Aorta (tissue), 5 donors: ENCODE results near the gene STIP1. TPM values are rescaled to one million over a fixed set of nuclear protein-coding genes. Genes with fewer than 3 reads are reported as not detected.
"Not testable (repeated sequence)": the region's sequence is repeated elsewhere in the genome, so short reads cannot be mapped to it uniquely, and the experiment has no call there.

Experiments
- ATAC-seq: fragments of 200-7000 bp; cut with Tn5 transposase; one replicate; pipeline ENCODE4 v1.9.1; 2022; ENCODE audit warnings: moderate library complexity; ENCODE audit not compliant: low FRiP score
- DNase-seq, 2 donors: peaks; one replicate each; pipeline ENCODE4 v3.0.0-alpha.2; 2020
- H3K27ac ChIP-seq, 2 donors: one replicate each; pipeline ENCODE4 v1.5.1; 2013; ENCODE audit warnings: low read length in 2 of 2, mild to moderate bottlenecking in 2 of 2, moderate library complexity in 2 of 2, control low read depth in 1 of 2, inconsistent platforms in 1 of 2, low read depth in 1 of 2
- H3K27me3 ChIP-seq, 2 donors: one replicate each; pipeline ENCODE4 v1.6.1; 2013; ENCODE audit warnings: control low read depth in 1 of 2, low read length in 1 of 2, mild to moderate bottlenecking in 1 of 2, moderate library complexity in 1 of 2; ENCODE audit not compliant: insufficient read depth in 2 of 2, control insufficient read depth in 1 of 2
- H3K36me3 ChIP-seq, 2 donors: one replicate each; pipeline ENCODE4 v1.6.1; 2013; ENCODE audit warnings: control low read depth in 1 of 2, low read length in 1 of 2, mild to moderate bottlenecking in 1 of 2; ENCODE audit not compliant: insufficient read depth in 2 of 2, control insufficient read depth in 1 of 2
- H3K4me1 ChIP-seq, 2 donors: one replicate each; pipeline ENCODE4 v1.6.1; 2013; ENCODE audit warnings: low read length in 2 of 2, control low read depth in 1 of 2, mild to moderate bottlenecking in 1 of 2, moderate library complexity in 1 of 2; ENCODE audit not compliant: insufficient read depth in 2 of 2, control insufficient read depth in 1 of 2
- H3K4me3 ChIP-seq, 2 donors: one replicate each; pipeline ENCODE4 v1.5.1; 2013; ENCODE audit warnings: low read length in 2 of 2, control low read depth in 1 of 2, mild to moderate bottlenecking in 1 of 2
- H3K9me3 ChIP-seq: one replicate; pipeline ENCODE4 v1.6.1; 2013; ENCODE audit warnings: mild to moderate bottlenecking, low read length; ENCODE audit not compliant: control insufficient read depth
- WGBS, 2 donors: extraction: QIAGEN DNeasy Blood & Tissue Kit; methylation state at CpG; one replicate each; pipeline ENCODE4 v1.1.7; 2013; 5-methylcytosine and 5-hydroxymethylcytosine counted together
- intact Hi-C, 2 donors: fragments of 100-400 bp; cut with DNase I; formaldehyde crosslinking; loops; one replicate each; pipeline versions ENCODE4 v1.14.2 to v1.15.0; 2022
- polyA plus RNA-seq, 2 donors: library from polyadenylated mRNA; stranded (reverse); fragments of 200-250 nt; gene quantifications; one replicate each; pipeline ENCODE4 v1.2.3, GENCODE V29; 2013
- total RNA-seq, 2 donors: library from RNA; stranded (reverse); fragmentation: NEBNext Ultra II Directional; extraction: Animal tissue kit (Norgen Biotek cat#: 25700); gene quantifications; one replicate each; pipeline ENCODE4 v1.2.1, GENCODE V29; 2021
- donor health status: healthy with polysubstance abuse.
- donor health status: Bipolar disorder and iron deficiency.
- donor health status: DM: no; HTN: no; CAD: no.
- donor health status: DM: no; HTN: no; CAD: no.
- donor health status: DM: yes; HTN: yes; CAD: no.

The STIP1 gene
- total and polyA plus RNA-seq, 4 donors = 31.0 to 111 (median 54.2) TPM

DNA sequence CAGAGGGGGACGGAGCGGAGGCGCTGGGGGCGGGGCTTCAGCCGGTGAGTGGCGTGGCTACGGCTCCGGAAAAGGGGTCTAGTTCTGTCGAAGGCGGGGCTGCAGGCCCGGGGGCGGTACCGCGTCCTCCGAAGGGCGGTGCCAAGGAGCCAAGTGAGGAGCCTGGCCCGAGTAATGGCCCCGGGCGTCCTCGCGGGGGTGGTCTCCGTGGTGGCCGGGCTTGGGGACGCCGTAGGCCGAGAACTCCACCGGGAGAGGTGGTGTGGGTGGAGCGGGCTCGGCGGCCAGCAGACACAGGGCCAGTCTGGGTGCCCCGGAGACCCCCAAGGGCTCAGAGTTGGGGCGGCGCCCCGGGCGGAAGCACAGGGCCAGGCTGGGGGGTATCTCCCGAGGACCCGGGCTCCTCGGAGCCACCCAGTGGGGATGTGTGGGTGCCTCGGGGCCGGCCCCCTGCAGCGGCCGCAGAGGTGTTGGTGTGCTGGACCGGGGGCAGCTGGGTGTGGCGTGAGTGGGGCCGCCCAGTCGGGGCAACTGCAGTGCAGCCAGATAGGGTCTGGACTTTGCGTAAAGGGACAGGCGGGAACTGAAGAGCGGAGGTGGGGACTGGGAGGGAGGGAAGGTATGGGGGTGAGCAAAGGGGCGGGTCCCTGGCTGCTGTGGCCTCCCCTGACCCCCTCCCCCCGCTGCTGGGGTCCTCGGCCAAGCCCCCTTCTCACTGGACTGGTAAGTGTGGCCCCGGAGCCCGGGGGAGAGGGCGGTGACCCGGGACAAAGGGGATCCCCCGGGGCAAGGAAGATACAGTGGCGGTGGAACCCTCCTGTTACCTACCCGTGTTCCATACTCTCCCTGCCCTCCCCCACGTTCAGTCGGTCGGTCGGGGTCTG is 55.8 kb downstream of the STIP1 start:
- Histone ChIP-seq H3K4me1 (no peaks in the 10 kb centered on the region), H3K9me3 (no peaks in the 10 kb centered on the region), H3K36me3 (peaks cover 0 to 2% of the 10 kb centered on the region in 2 donors), H3K4me3 (peak overlapping the region; percentile 74 to 84), H3K27me3 (no peaks in the 10 kb centered on the region), H3K27ac (peak overlapping the region in 1 of 2 donors; percentile 30)
- ATAC-seq (peak; percentile 3), DNase-seq (peak in 1 of 2 donors; percentile 78)
- 1% methylated on average over 48 to 63 of the region's 63 CpGs for whole genome bisulfite sequencing, 2 donors
- intact Hi-C loops = loop anchor here in 1 of 2 donors (1.0 kb wide), 1 partner anchor 29 kb away; no protein-coding TSS in a partner anchor

- intact Hi-C loops = no loop called here
- Histone ChIP-seq H3K4me1 (no peaks in the 10 kb centered on the region), H3K27me3 (no peaks in the 10 kb centered on the region), H3K36me3 (no peaks in the 10 kb centered on the region), H3K4me3 (no peak overlapping the region), H3K9me3 (no peaks in the 10 kb centered on the region), H3K27ac (no peak overlapping the region)
- WGBS, 2 donors = 79 to 81% methylated on average over 8 of the region's 8 CpGs
- DNase-seq = no peak
- ATAC-seq = no peak
Measured at GRCh38 chr11:64243236-64243854, 57.4 kb downstream of the STIP1 start.

- Histone ChIP-seq H3K4me1 (no peaks in the 10 kb centered on the region), H3K36me3 (no peaks in the 10 kb centered on the region), H3K27me3 (no peaks in the 10 kb centered on the region), H3K9me3 (no peaks in the 10 kb centered on the region), H3K27ac (no peak overlapping the region), H3K4me3 (no peak overlapping the region)
- ATAC-seq (no peak), DNase-seq (no peak)
- intact Hi-C loops = no loop called here
- 31 to 53% methylated on average over 5 of the region's 5 CpGs for WGBS, 2 donors
Measured at GRCh38 chr11:64244107-64244506, 58.1 kb downstream of the STIP1 start.

DNA sequence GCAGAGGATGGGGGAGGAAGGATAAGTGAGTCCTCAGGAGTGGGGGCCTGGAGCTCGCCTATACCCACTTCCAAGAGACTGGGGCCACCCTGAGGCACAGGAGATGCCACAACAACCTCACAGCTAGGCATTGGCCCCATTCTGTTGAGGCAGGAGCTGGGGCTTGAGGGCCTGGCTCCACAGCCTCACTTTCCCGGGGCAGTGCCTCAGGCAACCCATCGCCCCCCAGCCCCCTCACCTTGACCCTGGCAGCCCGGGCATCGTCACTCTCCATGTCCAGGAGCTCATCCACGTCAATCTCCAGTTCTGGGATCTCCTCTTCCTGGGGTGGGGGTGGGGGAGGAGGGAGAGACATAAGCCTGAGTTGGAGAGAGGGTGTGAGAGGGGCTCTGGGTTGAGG is 59.0 kb downstream of the STIP1 start:
- no peak for DNase-seq
- peak overlapping the region in 1 of 2 donors; percentile 68 for H3K4me3 ChIP-seq
- WGBS, 2 donors = 13 to 25% methylated on average over 6 of the region's 6 CpGs
- no peaks in the 10 kb centered on the region for H3K9me3 ChIP-seq
- no peaks in the 10 kb centered on the region for H3K36me3 ChIP-seq
- no peaks in the 10 kb centered on the region for H3K27me3 ChIP-seq
- no peak for ATAC-seq
- peak overlapping the region in 1 of 2 donors; percentile 13 for H3K27ac ChIP-seq
- H3K4me1 ChIP-seq = no peaks in the 10 kb centered on the region
- intact Hi-C loops = no loop called here

GRCh38 chr11:64245401-64245796 is 59.4 kb downstream of the STIP1 start:
- intact Hi-C loops = no loop called here
- ATAC-seq = no peak
- no peaks in the 10 kb centered on the region for H3K9me3 ChIP-seq
- 0 to 3% methylated on average over 5 to 6 of the region's 6 CpGs for WGBS, 2 donors
- H3K27me3 ChIP-seq = no peaks in the 10 kb centered on the region
- peak overlapping the region in 1 of 2 donors; percentile 13 for H3K27ac ChIP-seq
- peak overlapping the region in 1 of 2 donors; percentile 68 for H3K4me3 ChIP-seq
- H3K4me1 ChIP-seq = no peaks in the 10 kb centered on the region
- H3K36me3 ChIP-seq = no peaks in the 10 kb centered on the region
- peak in 1 of 2 donors; percentile 89 for DNase-seq

GRCh38 chr11:64245797-64246620 is 60.0 kb downstream of the STIP1 start:
- Histone ChIP-seq H3K36me3 (no peaks in the 10 kb centered on the region), H3K4me3 (peak overlapping the region; percentile 1 to 68), H3K9me3 (no peaks in the 10 kb centered on the region), H3K27me3 (no peaks in the 10 kb centered on the region), H3K4me1 (no peaks in the 10 kb centered on the region), H3K27ac (peak overlapping the region in 1 of 2 donors; percentile 12)
- WGBS, 2 donors = 1% methylated on average over 40 to 46 of the region's 46 CpGs
- intact Hi-C loops = no loop called here
- ATAC-seq (no peak), DNase-seq (peak; percentile 93 to 96)

GRCh38 chr11:64246621-64246870 is 60.6 kb downstream of the STIP1 start:
- H3K4me1 ChIP-seq, intact Hi-C loops, H3K36me3 ChIP-seq, H3K9me3 ChIP-seq, H3K27ac ChIP-seq, DNase-seq, H3K27me3 ChIP-seq, ATAC-seq: not testable (repeated sequence)
- H3K4me3 ChIP-seq = peak overlapping the region in 1 of 2 donors; percentile 68
- 0 to 3% methylated on average over 8 to 43 of the region's 43 CpGs for WGBS, 2 donors

DNA sequence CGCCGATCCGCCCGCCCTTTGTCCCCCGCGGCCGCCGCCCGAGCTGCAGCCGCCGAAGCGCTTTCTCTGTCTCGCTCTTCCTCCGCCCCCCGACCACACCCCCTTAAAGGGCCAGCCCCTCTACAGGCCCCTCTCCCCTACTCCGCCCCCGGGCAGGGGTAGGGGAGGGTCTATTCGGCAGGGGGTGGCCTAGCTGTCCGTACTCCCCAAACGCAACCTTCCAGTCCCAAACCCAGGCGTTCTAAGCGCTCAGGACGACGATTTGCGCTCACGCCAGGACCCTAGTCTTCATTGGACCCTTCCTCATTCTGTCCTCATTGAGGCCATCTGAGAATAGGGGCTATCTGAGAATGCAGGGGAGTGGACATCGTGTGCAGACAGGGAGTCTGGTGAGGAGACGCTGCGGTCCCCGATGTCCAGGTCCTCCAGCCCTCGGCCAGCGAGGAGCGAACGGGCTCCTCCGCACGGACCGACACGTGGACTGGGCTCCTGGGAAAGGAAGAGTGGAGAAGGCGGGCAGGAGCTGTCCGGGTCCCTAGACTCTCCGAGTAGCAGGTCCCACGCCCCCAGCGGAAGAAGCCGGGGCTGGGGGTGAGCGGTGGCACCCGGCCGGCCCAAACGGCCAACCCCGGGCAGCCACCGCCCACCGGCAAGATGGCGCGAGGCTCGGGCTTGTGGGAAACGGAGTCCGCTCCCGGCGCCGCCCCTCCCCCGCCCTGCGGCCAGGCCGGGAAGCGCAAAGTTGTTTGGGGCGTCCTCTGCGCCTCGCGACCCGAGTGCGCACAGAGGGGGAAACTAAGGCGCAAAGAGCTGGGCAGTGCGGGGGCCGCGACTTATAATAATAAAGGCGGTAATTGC is 61.1 kb downstream of the STIP1 start, which contains the start of gene PPP1R14B:
TSS of gene PPP1R14B (minus strand) at position 73 of the 858 bp plus-strand sequence. CDS start 270 bp downstream, outside the sequence.
- DNase-seq = peak; percentile 94 to 97
- H3K4me1 ChIP-seq = no peaks in the 10 kb centered on the region
- 0 to 1% methylated on average over 57 to 74 of the region's 74 CpGs for WGBS, 2 donors
- intact Hi-C loops = no loop called here
- peak; percentile 83 for ATAC-seq
- no peaks in the 10 kb centered on the region for H3K36me3 ChIP-seq
- peak within 1 kb of the TSS in 1 of 2 donors; percentile 56 for H3K27ac ChIP-seq
- no peaks in the 10 kb centered on the region for H3K27me3 ChIP-seq
- H3K9me3 ChIP-seq = no peaks in the 10 kb centered on the region
- peak within 1 kb of the TSS; percentile 68 to 75 for H3K4me3 ChIP-seq
